DOHH2 (cell line): ENCODE data around the gene MYO1H.

Experiments
- H3F3A ChIP-seq: fragments of 200-600 bp; sonication (generic), shearing (Covaris generic); 2 replicates; pipeline ENCODE4 v1.6.0; 2016; ENCODE audit warnings: antibody characterized with exemption, mild to moderate bottlenecking; ENCODE audit not compliant: control insufficient read depth, insufficient read depth
- H3K27ac ChIP-seq: fragments of 200-600 bp; sonication (generic); 2 replicates; pipeline ENCODE4 v1.5.1; 2014; ENCODE audit warnings: low read depth, mild to moderate bottlenecking, low read length, moderate library complexity
- H3K27me3 ChIP-seq: fragments of 200-600 bp; sonication (generic); 2 replicates; pipeline ENCODE4 v1.6.1; 2014; ENCODE audit warnings: mild to moderate bottlenecking, low read length, mixed read lengths; ENCODE audit not compliant: control insufficient read depth
- H3K36me3 ChIP-seq: fragments of 200-600 bp; sonication (generic); 2 replicates; pipeline ENCODE4 v1.6.1; 2014; ENCODE audit warnings: mild to moderate bottlenecking, low read length, moderate library complexity, mixed read lengths; ENCODE audit not compliant: control insufficient read depth
- H3K4me1 ChIP-seq: fragments of 200-600 bp; sonication (generic); 2 replicates; pipeline ENCODE4 v1.6.1; 2014; ENCODE audit warnings: mild to moderate bottlenecking, low read length, mixed read lengths; ENCODE audit not compliant: control insufficient read depth
- H3K4me2 ChIP-seq: fragments of 200-600 bp; sonication (generic); 2 replicates; pipeline ENCODE4 v1.6.0; 2014; ENCODE audit warnings: mild to moderate bottlenecking, low read length, moderate library complexity
- H3K4me3 ChIP-seq: fragments of 200-600 bp; sonication (generic); 2 replicates; pipeline ENCODE4 v1.5.1; 2014; ENCODE audit warnings: mild to moderate bottlenecking, low read length, mixed read lengths
- H3K79me2 ChIP-seq: fragments of 200-600 bp; sonication (generic); 2 replicates; pipeline ENCODE4 v1.6.1; 2014; ENCODE audit warnings: mild to moderate bottlenecking, low read length, mixed read lengths; ENCODE audit not compliant: control insufficient read depth
- H3K9me2 ChIP-seq: fragments of 200-600 bp; sonication (generic); replicated peaks from 2 replicates; pipeline ENCODE4 v1.6.1; 2014; ENCODE audit warnings: mild to moderate bottlenecking, low read length, mixed read lengths; ENCODE audit not compliant: control insufficient read depth
- H3K9me3 ChIP-seq: fragments of 200-600 bp; sonication (generic); 2 replicates; pipeline ENCODE4 v1.6.1; 2014; ENCODE audit warnings: antibody characterized with exemption, low read length, mixed read lengths; ENCODE audit not compliant: control insufficient read depth, insufficient read depth
- H4K20me1 ChIP-seq: fragments of 200-600 bp; sonication (generic); 2 replicates; pipeline ENCODE4 v1.6.0; 2014; ENCODE audit warnings: low read depth, mild to moderate bottlenecking, antibody characterized with exemption, low read length, moderate library complexity; ENCODE audit not compliant: control insufficient read depth, insufficient read depth
- EZH2phosphoT487 ChIP-seq: fragments of 200-600 bp; sonication (generic); IDR thresholded peaks from 2 replicates; pipeline ENCODE4 v1.6.1; 2017; ENCODE audit warnings: borderline replicate concordance, mild to moderate bottlenecking, antibody characterized with exemption, low read length, moderate library complexity, mixed read lengths
- TF ChIP-seq, protein P1 (sequence below): fragments of 200-600 bp; sonication (generic); IDR thresholded peaks from one replicate; pipeline ENCODE4 v1.5.1; 2014; ENCODE audit warnings: antibody characterized with exemption, mild to moderate bottlenecking, low read depth, low read length; ENCODE audit not compliant: poor library complexity, severe bottlenecking

MYO1H gene

GRCh38 chr12:109302358-109302757 is 45.3 kb upstream of the MYO1H start:
- no peaks in the 10 kb centered on the region for H3K79me2 ChIP-seq
- no peak for TF ChIP-seq EZH2phosphoT487
- TF ChIP-seq, protein P1, sequence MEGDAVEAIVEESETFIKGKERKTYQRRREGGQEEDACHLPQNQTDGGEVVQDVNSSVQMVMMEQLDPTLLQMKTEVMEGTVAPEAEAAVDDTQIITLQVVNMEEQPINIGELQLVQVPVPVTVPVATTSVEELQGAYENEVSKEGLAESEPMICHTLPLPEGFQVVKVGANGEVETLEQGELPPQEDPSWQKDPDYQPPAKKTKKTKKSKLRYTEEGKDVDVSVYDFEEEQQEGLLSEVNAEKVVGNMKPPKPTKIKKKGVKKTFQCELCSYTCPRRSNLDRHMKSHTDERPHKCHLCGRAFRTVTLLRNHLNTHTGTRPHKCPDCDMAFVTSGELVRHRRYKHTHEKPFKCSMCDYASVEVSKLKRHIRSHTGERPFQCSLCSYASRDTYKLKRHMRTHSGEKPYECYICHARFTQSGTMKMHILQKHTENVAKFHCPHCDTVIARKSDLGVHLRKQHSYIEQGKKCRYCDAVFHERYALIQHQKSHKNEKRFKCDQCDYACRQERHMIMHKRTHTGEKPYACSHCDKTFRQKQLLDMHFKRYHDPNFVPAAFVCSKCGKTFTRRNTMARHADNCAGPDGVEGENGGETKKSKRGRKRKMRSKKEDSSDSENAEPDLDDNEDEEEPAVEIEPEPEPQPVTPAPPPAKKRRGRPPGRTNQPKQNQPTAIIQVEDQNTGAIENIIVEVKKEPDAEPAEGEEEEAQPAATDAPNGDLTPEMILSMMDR = peak; percentile 27
- no peak overlapping the region for H3K4me2 ChIP-seq
- no peak overlapping the region for H3K4me3 ChIP-seq
- no peaks in the 10 kb centered on the region for H3K36me3 ChIP-seq
- no peaks in the 10 kb centered on the region for H4K20me1 ChIP-seq
- H3K27me3 ChIP-seq = peaks cover 11% of the 10 kb centered on the region; the same call in 1 of the 2 replicates
- no peaks in the 10 kb centered on the region for H3K9me2 ChIP-seq
- no peaks in the 10 kb centered on the region for H3F3A ChIP-seq
- H3K4me1 ChIP-seq = no peaks in the 10 kb centered on the region
- H3K9me3 ChIP-seq = no peaks in the 10 kb centered on the region
- no peak overlapping the region for H3K27ac ChIP-seq

- no peak overlapping the region for H3K4me3 ChIP-seq
- H3K27ac ChIP-seq = no peak overlapping the region
- H4K20me1 ChIP-seq = no peaks in the 10 kb centered on the region
- H3K4me2 ChIP-seq = no peak overlapping the region
- H3K79me2 ChIP-seq = no peaks in the 10 kb centered on the region
- H3K4me1 ChIP-seq = no peaks in the 10 kb centered on the region
- no peaks in the 10 kb centered on the region for H3K9me2 ChIP-seq
- TF ChIP-seq EZH2phosphoT487 = no peak
- TF ChIP-seq, protein P1 = no peak
- no peaks in the 10 kb centered on the region for H3F3A ChIP-seq
- peaks cover 13% of the 10 kb centered on the region; the same call in 1 of the 2 replicates for H3K27me3 ChIP-seq
- H3K9me3 ChIP-seq = no peaks in the 10 kb centered on the region
- H3K36me3 ChIP-seq = no peaks in the 10 kb centered on the region
Observed at GRCh38 chr12:109302770-109303169, 44.9 kb upstream of the MYO1H start.

- Histone ChIP-seq H3K79me2 (no peaks in the 10 kb centered on the region), H3K9me2 (no peaks in the 10 kb centered on the region), H3K27ac (no peak overlapping the region), H4K20me1 (no peaks in the 10 kb centered on the region), H3K4me2 (no peak overlapping the region), H3K9me3 (no peaks in the 10 kb centered on the region), H3K27me3 (peaks cover 25% of the 10 kb centered on the region), H3F3A (no peaks in the 10 kb centered on the region), H3K4me1 (peaks cover 5% of the 10 kb centered on the region), H3K4me3 (no peak overlapping the region), H3K36me3 (no peaks in the 10 kb centered on the region)
- TF ChIP-seq, protein P1 = no peak
- no peak for TF ChIP-seq EZH2phosphoT487
Observed at GRCh38 chr12:109304485-109304884, 43.2 kb upstream of the MYO1H start.

- H3F3A ChIP-seq = no peaks in the 10 kb centered on the region
- H3K36me3 ChIP-seq = no peaks in the 10 kb centered on the region
- no peaks in the 10 kb centered on the region for H4K20me1 ChIP-seq
- no peak overlapping the region for H3K4me2 ChIP-seq
- H3K27me3 ChIP-seq = peaks cover 29% of the 10 kb centered on the region
- no peaks in the 10 kb centered on the region for H3K79me2 ChIP-seq
- H3K4me3 ChIP-seq = no peak overlapping the region
- H3K9me3 ChIP-seq = no peaks in the 10 kb centered on the region
- TF ChIP-seq EZH2phosphoT487 = no peak
- TF ChIP-seq, protein P1 = no peak
- H3K27ac ChIP-seq = no peak overlapping the region
- H3K4me1 ChIP-seq = peaks cover 10% of the 10 kb centered on the region
- no peaks in the 10 kb centered on the region for H3K9me2 ChIP-seq
Observed at GRCh38 chr12:109305547-109305946, 42.2 kb upstream of the MYO1H start.
